ENCODE measurements around the gene BOC. TPM values are rescaled to one million over a fixed set of nuclear protein-coding genes. Genes with fewer than 3 reads are reported as not detected.

The BOC gene
- polyA plus RNA-seq, 3 donors from 2014 or later, result not detected

GRCh38 chr3:113331187-113331586 is 119.8 kb downstream of the BOC start:
- Mint-ChIP-seq H3K27ac (no peak overlapping the region), H3K4me1 (no peaks in the 10 kb centered on the region), H3K9me3 (peaks cover 0 to 3% (median 0%) of the 10 kb centered on the region in 6 donors), H3K27me3 (ENCODE audit: low read depth in 3 of 3) (peaks cover 0 to 2% (median 0%) of the 10 kb centered on the region in 3 donors), H3K36me3 (peaks cover 9 to 19% (median 16%) of the 10 kb centered on the region in 3 donors), H3K4me3 (no peak overlapping the region)
- no peak for DNase-seq

Other genes with a start within 250 kb of the BOC start
- gene CD200R1, start 236.5 kb upstream of the BOC start, polyA plus RNA-seq, result 1 to 10 TPM; 1.4 to 1.9 (median 1.7) TPM
- gene GTPBP8, start 220.6 kb upstream of the BOC start, polyA plus RNA-seq, result 10 to 100 TPM; 14.5 to 34.9 (median 28.3) TPM
- under 1 TPM in 2 of 3 donors, not detected in 1; 0.22 to 0.34 TPM for gene CFAP44, start 229.9 kb downstream of the BOC start, polyA plus RNA-seq

Measured in immature natural killer cell (primary cell).